T-cell (primary cell): ENCODE data around the gene RELL2. TPM values are rescaled to one million over a fixed set of nuclear protein-coding genes. Genes with fewer than 3 reads are reported as not detected.

ENCODE experiments used
- ATAC-seq, 4 experiments: fragments of 200-7000 bp in 3 of 4; fragments of 150-1000 bp in 1 of 4; cut with Tn5 transposase; replicated peaks in 1 of 4; 1 replicate in 3 of 4; 2 replicates in 1 of 4; pipeline ENCODE4 v1.10.0; 2021; ENCODE audit warnings: moderate library complexity in 3 of 4, mild to moderate bottlenecking in 2 of 4, moderate number of reproducible peaks in 1 of 4
- CTCF ChIA-PET, 2 donors: fragments of 300-600 bp; sonication (Branson Sonifier 250); formaldehyde crosslinking; loops; one replicate each; lab custom pipeline; 2022; ENCODE audit warnings: antibody characterized with exemption in 2 of 2; lab: Charles Lee
- POLR2A ChIA-PET, 2 donors: fragments of 300-600 bp; sonication (Branson Sonifier 250); formaldehyde crosslinking; loops; one replicate each; lab custom pipeline; 2022; ENCODE audit warnings: antibody characterized with exemption in 2 of 2; lab: Charles Lee
- DNase-seq, 35 experiments: peaks; one replicate each; pipeline versions ENCODE4 v3.0.0 to v3.0.0-alpha.2; 2013 to 2023
- H3K27ac ChIP-seq: one replicate; pipeline ENCODE4 v1.5.1; 2013; ENCODE audit warnings: low read length
- H3K27me3 ChIP-seq, 2 experiments: replicated peaks in 1 of 2; 1 replicate in 1 of 2; 2 replicates in 1 of 2; pipeline versions ENCODE4 v1.6.1 to v1.7.0; 2013; ENCODE audit warnings: low read length in 1 of 2, mixed read lengths in 1 of 2; ENCODE audit not compliant: control insufficient read depth in 2 of 2, insufficient read depth in 2 of 2; ENCODE audit errors: extremely low read depth in 1 of 2
- H3K36me3 ChIP-seq, 2 donors: 1 replicate in 1 of 2; 2 replicates in 1 of 2; pipeline versions ENCODE4 v1.6.1 to v1.7.0; 2013; ENCODE audit warnings: low read length in 1 of 2; ENCODE audit not compliant: control insufficient read depth in 2 of 2, insufficient read depth in 1 of 2; ENCODE audit errors: extremely low read depth in 1 of 2
- H3K4me1 ChIP-seq, 2 experiments: 1 replicate in 1 of 2; 2 replicates in 1 of 2; pipeline versions ENCODE4 v1.6.1 to v1.7.0; 2013; ENCODE audit warnings: low read length in 2 of 2, mixed read lengths in 1 of 2; ENCODE audit not compliant: insufficient read depth in 2 of 2, control insufficient read depth in 1 of 2; ENCODE audit errors: extremely low read depth in 1 of 2
- H3K4me3 ChIP-seq, 2 donors: 1 replicate in 1 of 2; 2 replicates in 1 of 2; pipeline versions ENCODE4 v1.5.1 to v1.7.0; 2013; ENCODE audit warnings: mild to moderate bottlenecking in 2 of 2, low read length in 1 of 2, moderate library complexity in 1 of 2; ENCODE audit not compliant: control insufficient read depth in 1 of 2; ENCODE audit errors: extremely low read depth in 1 of 2
- H3K9me3 ChIP-seq: 2 replicates; pipeline ENCODE4 v1.7.0; 2013
- H3K27ac Mint-ChIP-seq, 2 donors: one replicate each; pipeline ENCODE4 v1.8.0; 2020 to 2021; ENCODE audit warnings: mild to moderate bottlenecking in 2 of 2, mixed read lengths in 2 of 2
- H3K27me3 Mint-ChIP-seq, 2 donors: one replicate each; pipeline ENCODE4 v1.8.0; 2021 to 2022; ENCODE audit warnings: mixed read lengths in 2 of 2
- H3K36me3 Mint-ChIP-seq: one replicate; pipeline ENCODE4 v1.8.0; 2021; ENCODE audit warnings: mixed read lengths
- H3K4me1 Mint-ChIP-seq, 3 donors: one replicate each; pipeline ENCODE4 v1.8.0; 2020 to 2022; ENCODE audit warnings: mixed read lengths in 3 of 3, mild to moderate bottlenecking in 1 of 3
- H3K4me3 Mint-ChIP-seq, 3 donors: one replicate each; pipeline ENCODE4 v1.8.0; 2020 to 2022; ENCODE audit warnings: mild to moderate bottlenecking in 3 of 3, mixed read lengths in 3 of 3, moderate library complexity in 3 of 3
- H3K9me3 Mint-ChIP-seq, 3 donors: one replicate each; pipeline ENCODE4 v1.8.0; 2020 to 2022; ENCODE audit warnings: mixed read lengths in 3 of 3
- WGBS: methylation state at CpG from one replicate; pipeline ENCODE4 v1.1.5; 2013; ENCODE audit warnings: missing lambda C conversion rate; ENCODE audit not compliant: insufficient coverage; 5-methylcytosine and 5-hydroxymethylcytosine counted together
- total RNA-seq, 35 experiments: library from RNA in 6 of 35; stranded (reverse) in 6 of 35; fragments of 120-200 nt in 1 of 35; gene quantifications; one replicate each; pipeline versions ENCODE4 v1.2.1 to v1.2.4 and lab custom pipeline; 2013 to 2026

RELL2 gene
- total RNA-seq, 5 donors from 2014 or later (not counting 1 experiment from before 2014, with no cell fraction given): 15.3 to 30.7 (median 26.0) TPM

DNA sequence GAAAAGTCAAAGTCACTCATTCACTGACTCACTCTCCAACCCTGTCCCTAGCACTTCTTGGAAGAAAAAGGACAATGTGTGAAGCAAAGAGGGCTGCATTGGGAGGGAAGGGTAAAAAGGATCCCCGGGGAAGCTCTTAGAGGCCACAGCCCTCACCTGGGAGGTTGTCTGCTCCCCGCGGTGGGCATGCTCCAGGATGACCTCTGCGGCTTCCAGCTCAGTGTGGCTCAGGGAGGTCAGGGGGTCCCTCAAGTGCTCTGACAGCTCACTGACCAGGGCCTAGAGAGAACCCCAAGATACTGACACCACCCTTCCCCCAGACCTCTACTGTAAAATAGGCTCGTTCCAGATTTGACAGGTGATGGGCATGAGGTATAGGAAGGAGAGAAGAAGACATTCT, 10.4 kb downstream of the RELL2 start:
- Histone ChIP-seq H3K4me1 (peaks cover 3 to 29% of the 10 kb centered on the region in 2 experiments), H3K9me3 (no peaks in the 10 kb centered on the region), H3K27ac (no peak overlapping the region), H3K27me3 (no peaks in the 10 kb centered on the region), H3K4me3 (no peak overlapping the region), H3K36me3 (peaks cover 6 to 50% of the 10 kb centered on the region in 2 donors)
- no peak overlapping the region for H3K4me3 Mint-ChIP-seq
- H3K27me3 Mint-ChIP-seq: no peaks in the 10 kb centered on the region
- POLR2A ChIA-PET: no interaction called here
- DNase-seq (no peak), ATAC-seq (no peak)
- no peak overlapping the region for H3K27ac Mint-ChIP-seq
- peaks cover 26% of the 10 kb centered on the region for H3K36me3 Mint-ChIP-seq
- no peaks in the 10 kb centered on the region for H3K9me3 Mint-ChIP-seq
- WGBS: 100% methylated on average over 1 of the region's 5 CpGs
- H3K4me1 Mint-ChIP-seq: peaks cover 27 to 42% (median 38%) of the 10 kb centered on the region in 3 donors
- CTCF ChIA-PET: interaction anchor here (0.5 to 1.0 kb wide), 4 partner anchors 9 to 1930 kb away, joined by 3 to 5 read pairs (median 4); no protein-coding TSS in a partner anchor

GRCh38 chr5:141647851-141648250, 11.1 kb downstream of the RELL2 start:
- no peaks in the 10 kb centered on the region for H3K9me3 ChIP-seq
- H3K4me1 Mint-ChIP-seq: peaks cover 30 to 47% (median 44%) of the 10 kb centered on the region in 3 donors
- no peak overlapping the region for H3K27ac Mint-ChIP-seq
- H3K36me3 ChIP-seq: peaks cover 6 to 47% of the 10 kb centered on the region in 2 donors
- H3K27me3 Mint-ChIP-seq: no peaks in the 10 kb centered on the region
- peaks cover 26% of the 10 kb centered on the region for H3K36me3 Mint-ChIP-seq
- DNase-seq: no peak
- ChIA-PET CTCF (interaction anchor here (0.5 to 1.0 kb wide), 4 partner anchors 9 to 1931 kb away, joined by 3 to 5 read pairs (median 4); no protein-coding TSS in a partner anchor), POLR2A (no interaction called here)
- H3K4me1 ChIP-seq: peaks cover 3 to 31% of the 10 kb centered on the region in 2 experiments
- no peak overlapping the region for H3K4me3 Mint-ChIP-seq
- WGBS: no CpG with 5 or more reads among the region's 3 CpGs
- H3K9me3 Mint-ChIP-seq: no peaks in the 10 kb centered on the region
- H3K4me3 ChIP-seq: no peak overlapping the region
- no peak overlapping the region for H3K27ac ChIP-seq
- H3K27me3 ChIP-seq: no peaks in the 10 kb centered on the region
- ATAC-seq: no peak

- peaks cover 30 to 50% (median 46%) of the 10 kb centered on the region in 3 donors for H3K4me1 Mint-ChIP-seq
- Histone ChIP-seq H3K4me3 (no peak overlapping the region), H3K27me3 (peaks cover 0 to 4% of the 10 kb centered on the region in 2 experiments), H3K36me3 (peaks cover 4 to 41% of the 10 kb centered on the region in 2 donors), H3K27ac (no peak overlapping the region), H3K9me3 (no peaks in the 10 kb centered on the region), H3K4me1 (peaks cover 3 to 31% of the 10 kb centered on the region in 2 experiments)
- no peaks in the 10 kb centered on the region for H3K9me3 Mint-ChIP-seq
- ChIA-PET POLR2A (no interaction called here), CTCF (interaction anchor here in 1 of 2 donors (0.5 kb wide), 1 partner anchor 41 kb away, joined by 3 read pairs; no protein-coding TSS in a partner anchor)
- DNase-seq (no peak), ATAC-seq (no peak)
- H3K36me3 Mint-ChIP-seq: peaks cover 26% of the 10 kb centered on the region
- H3K27ac Mint-ChIP-seq: peak overlapping the region; percentile 94 to 97
- no peaks in the 10 kb centered on the region for H3K27me3 Mint-ChIP-seq
- H3K4me3 Mint-ChIP-seq: peak overlapping the region in 1 of 3 donors; percentile 91
- WGBS: 94% methylated on average over 8 of the region's 17 CpGs
Observed at GRCh38 chr5:141649056-141649688, 12.4 kb downstream of the RELL2 start.

GRCh38 chr5:141649972-141650371, 13.2 kb downstream of the RELL2 start:
- H3K4me3 ChIP-seq: no peak overlapping the region
- CTCF ChIA-PET: interaction anchor here in 1 of 2 donors (0.6 kb wide), 1 partner anchor 58 kb away, joined by 3 read pairs; no protein-coding TSS in a partner anchor

DNA sequence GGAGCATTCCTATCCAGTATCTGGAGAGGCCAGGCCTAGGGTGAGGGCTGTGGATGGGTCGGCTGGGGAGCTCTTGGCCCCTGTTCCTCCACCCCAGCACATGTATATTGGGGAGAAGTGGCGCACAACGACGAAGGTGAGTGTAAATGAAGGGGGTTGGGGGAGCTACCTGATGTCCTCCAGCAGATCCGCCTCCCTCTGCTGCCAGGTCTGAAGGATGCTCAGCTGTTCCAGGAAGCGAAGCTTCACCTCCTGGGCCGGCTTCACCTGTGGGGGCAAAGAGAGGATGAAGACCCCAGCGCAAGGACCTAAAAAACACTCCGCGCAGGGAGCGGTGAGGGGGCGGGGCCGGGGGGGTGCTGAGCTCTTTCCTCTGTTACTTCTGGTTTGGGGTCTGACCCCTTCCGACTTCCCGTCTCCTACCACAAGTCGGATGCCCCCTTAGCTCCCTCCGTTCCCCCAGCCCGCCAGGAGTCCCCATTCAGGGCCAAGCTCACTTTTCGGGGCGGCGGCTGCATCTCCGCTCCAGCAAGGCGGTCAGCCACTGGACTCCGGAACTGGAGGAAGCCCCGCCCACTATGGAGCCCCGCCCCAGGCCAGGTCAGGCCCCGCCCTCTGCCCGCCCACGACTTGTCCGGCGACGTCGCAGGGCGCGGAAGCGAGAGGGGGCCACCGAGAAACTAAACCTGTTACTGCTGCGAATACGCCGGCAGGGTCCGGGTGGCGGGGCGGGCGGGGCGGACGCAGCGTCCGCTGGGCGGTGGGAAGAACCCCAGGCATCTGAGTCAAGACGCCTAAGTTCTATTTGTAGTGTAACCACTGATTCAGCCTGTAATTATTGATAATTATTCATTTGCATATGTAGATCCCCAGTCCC, 14.3 kb downstream of the RELL2 start, which contains the start of gene FCHSD1:
Gene FCHSD1, minus strand, starts transcription at position 568 of the 877 bp plus-strand sequence. Its CDS starts 50 bp downstream, at position 518.
- ATAC-seq (peak; percentile 92 to 94 (median 92)), DNase-seq (peak; percentile 35 to 84 (median 68))
- Mint-ChIP-seq H3K27me3 (no peaks in the 10 kb centered on the region), H3K9me3 (no peaks in the 10 kb centered on the region), H3K27ac (peak within 1 kb of the TSS; percentile 94 to 97), H3K36me3 (peaks cover 20% of the 10 kb centered on the region), H3K4me3 (peak within 1 kb of the TSS; percentile 86 to 93 (median 91)), H3K4me1 (peaks cover 30 to 50% (median 46%) of the 10 kb centered on the region in 3 donors)
- Histone ChIP-seq H3K27me3 (peaks cover 0 to 9% of the 10 kb centered on the region in 2 experiments), H3K27ac (peak within 1 kb of the TSS; percentile 78), H3K36me3 (peaks cover under 1 to 23% of the 10 kb centered on the region in 2 donors), H3K9me3 (no peaks in the 10 kb centered on the region), H3K4me3 (peak within 1 kb of the TSS; percentile 54 to 80), H3K4me1 (peaks cover 3 to 31% of the 10 kb centered on the region in 2 experiments)
- ChIA-PET POLR2A (interaction anchor here (0.6 to 1.4 kb wide), 6 partner anchors 14 to 313 kb away, joined by 3 to 7 read pairs (median 4); partner anchors contain the start of genes HDAC3 (in 1 of the 2) and RELL2 (in 1 of the 2)), CTCF (interaction anchor here (0.5 to 2.1 kb wide), 14 partner anchors 14 to 318 kb away, joined by 3 to 16 read pairs (median 4); partner anchors contain the start of genes DIAPH1 (in 1 of the 2), HDAC3 (in 1 of the 2), RELL2 (in 1 of the 2) and RNF14 (in 1 of the 2))
- 2% methylated on average over 35 of the region's 50 CpGs for WGBS

More at GRCh38 chr5:141649972-141650371, 13.2 kb downstream of the RELL2 start:
- Mint-ChIP-seq H3K4me1 (peaks cover 30 to 50% (median 46%) of the 10 kb centered on the region in 3 donors), H3K9me3 (no peaks in the 10 kb centered on the region), H3K27me3 (no peaks in the 10 kb centered on the region), H3K27ac (peak overlapping the region; percentile 94 to 97), H3K36me3 (peaks cover 20% of the 10 kb centered on the region), H3K4me3 (peak overlapping the region; percentile 86 to 93 (median 91))
- H3K36me3 ChIP-seq: peaks cover 4 to 34% of the 10 kb centered on the region in 2 donors
- H3K4me1 ChIP-seq: peaks cover 3 to 31% of the 10 kb centered on the region in 2 experiments
- no peaks in the 10 kb centered on the region for H3K9me3 ChIP-seq
- DNase-seq (no peak), ATAC-seq (no peak)
- peaks cover 0 to 4% of the 10 kb centered on the region in 2 experiments for H3K27me3 ChIP-seq
- no peak overlapping the region for H3K27ac ChIP-seq
- POLR2A ChIA-PET: no interaction called here
